Activated naive CD4-positive, alpha-beta T cell treated with anti-CD3 and anti-CD28 coated beads, Interleukin-2, amount 50 U/mL, for 16 hours (primary cell): ENCODE data around the gene C9orf72.
A peak's percentile ranks its signal among the peaks of the same experiment; 100 is the strongest.
"Not testable (repeated sequence)": the region's sequence is repeated elsewhere in the genome, so short reads cannot be mapped to it uniquely, and the experiment has no call there.

Source experiments
- DNase-seq: peaks from one replicate; pipeline ENCODE4 v3.0.0-alpha.2; 2020

Gene C9orf72, protein sequence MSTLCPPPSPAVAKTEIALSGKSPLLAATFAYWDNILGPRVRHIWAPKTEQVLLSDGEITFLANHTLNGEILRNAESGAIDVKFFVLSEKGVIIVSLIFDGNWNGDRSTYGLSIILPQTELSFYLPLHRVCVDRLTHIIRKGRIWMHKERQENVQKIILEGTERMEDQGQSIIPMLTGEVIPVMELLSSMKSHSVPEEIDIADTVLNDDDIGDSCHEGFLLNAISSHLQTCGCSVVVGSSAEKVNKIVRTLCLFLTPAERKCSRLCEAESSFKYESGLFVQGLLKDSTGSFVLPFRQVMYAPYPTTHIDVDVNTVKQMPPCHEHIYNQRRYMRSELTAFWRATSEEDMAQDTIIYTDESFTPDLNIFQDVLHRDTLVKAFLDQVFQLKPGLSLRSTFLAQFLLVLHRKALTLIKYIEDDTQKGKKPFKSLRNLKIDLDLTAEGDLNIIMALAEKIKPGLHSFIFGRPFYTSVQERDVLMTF

DNA sequence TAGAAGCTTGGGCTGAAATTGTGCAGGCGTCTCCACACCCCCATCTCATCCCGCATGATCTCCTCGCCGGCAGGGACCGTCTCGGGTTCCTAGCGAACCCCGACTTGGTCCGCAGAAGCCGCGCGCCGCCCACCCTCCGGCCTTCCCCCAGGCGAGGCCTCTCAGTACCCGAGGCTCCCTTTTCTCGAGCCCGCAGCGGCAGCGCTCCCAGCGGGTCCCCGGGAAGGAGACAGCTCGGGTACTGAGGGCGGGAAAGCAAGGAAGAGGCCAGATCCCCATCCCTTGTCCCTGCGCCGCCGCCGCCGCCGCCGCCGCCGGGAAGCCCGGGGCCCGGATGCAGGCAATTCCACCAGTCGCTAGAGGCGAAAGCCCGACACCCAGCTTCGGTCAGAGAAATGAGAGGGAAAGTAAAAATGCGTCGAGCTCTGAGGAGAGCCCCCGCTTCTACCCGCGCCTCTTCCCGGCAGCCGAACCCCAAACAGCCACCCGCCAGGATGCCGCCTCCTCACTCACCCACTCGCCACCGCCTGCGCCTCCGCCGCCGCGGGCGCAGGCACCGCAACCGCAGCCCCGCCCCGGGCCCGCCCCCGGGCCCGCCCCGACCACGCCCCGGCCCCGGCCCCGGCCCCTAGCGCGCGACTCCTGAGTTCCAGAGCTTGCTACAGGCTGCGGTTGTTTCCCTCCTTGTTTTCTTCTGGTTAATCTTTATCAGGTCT is at the start of gene C9orf72:
TSS of gene C9orf72 (minus strand) at position 564 of the 716 bp plus-strand sequence. CDS start 6,361 bp downstream, outside the sequence.
- peak; percentile 87 for DNase-seq

GRCh38 chr9:27622693-27623340 is 49.5 kb upstream of the C9orf72 start:
- DNase-seq = no peak

GRCh38 chr9:27619743-27620142 is 46.5 kb upstream of the C9orf72 start:
- no peak for DNase-seq

- DNase-seq = no peak
These were observed 44.8 kb upstream of the C9orf72 start for GRCh38 chr9:27618066-27618465.

DNA sequence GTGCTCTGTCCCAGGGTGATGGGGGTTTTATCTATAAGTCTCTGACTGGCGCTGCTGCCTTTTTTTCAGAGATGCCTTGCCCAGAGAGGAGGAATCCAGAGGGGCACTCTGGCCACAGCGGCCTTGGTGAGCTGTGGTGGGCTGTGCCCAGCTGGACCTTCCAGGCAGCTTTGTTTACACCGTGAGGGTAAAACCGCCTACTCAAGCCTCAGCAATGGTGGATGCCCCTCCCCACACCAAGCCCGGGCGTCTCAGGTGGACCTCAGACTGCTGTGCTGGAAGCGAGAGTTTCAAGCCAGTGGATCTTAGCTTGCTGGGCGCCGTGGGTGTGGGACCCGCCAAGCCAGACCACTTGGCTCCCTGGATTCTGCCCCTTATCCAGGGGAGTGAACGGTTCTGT is 41.3 kb upstream of the C9orf72 start:
- DNase-seq = no peak

DNA sequence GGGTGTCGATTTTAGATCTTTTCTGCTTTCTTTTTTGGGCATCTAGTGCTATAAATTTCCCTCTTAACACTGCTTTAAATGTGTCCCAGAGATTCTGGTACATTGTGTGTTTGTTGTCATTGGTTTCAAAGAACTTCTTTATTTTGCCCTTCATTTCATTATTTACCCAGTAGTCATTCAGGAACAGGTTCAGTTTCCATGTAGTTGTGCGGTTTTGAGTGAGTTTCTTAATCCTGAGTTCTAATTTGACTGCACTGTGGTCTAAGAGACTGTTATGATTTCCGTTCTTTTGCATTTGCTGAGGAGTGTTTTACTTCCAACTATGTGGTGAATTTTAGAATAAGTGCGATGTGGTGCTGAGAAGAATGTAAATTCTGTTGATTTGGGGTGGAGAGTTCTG is 38.8 kb upstream of the C9orf72 start:
- not testable (repeated sequence) for DNase-seq

DNA sequence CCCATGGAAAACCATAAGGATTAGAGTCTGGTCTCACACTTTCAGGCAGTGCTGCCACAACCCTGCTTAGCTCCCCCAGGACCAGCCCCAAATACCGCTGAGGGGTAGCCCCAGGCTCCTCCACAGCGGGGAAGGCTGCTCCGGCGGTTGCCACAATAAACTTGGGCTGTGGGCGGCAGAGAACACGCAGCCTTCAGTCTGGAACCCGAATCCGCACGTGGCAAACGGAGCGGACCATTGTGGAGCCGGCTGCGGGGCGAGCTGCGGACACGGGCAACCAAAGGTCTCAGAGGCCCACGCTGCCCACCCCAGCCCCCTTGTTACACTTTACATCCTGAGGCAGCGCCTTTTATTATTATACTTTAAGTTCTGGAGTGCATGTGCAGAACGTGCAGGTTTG is 37.3 kb upstream of the C9orf72 start:
- DNase-seq = no peak

- no peak for DNase-seq
These were observed 29.7 kb upstream of the C9orf72 start for GRCh38 chr9:27602954-27603353.

DNA sequence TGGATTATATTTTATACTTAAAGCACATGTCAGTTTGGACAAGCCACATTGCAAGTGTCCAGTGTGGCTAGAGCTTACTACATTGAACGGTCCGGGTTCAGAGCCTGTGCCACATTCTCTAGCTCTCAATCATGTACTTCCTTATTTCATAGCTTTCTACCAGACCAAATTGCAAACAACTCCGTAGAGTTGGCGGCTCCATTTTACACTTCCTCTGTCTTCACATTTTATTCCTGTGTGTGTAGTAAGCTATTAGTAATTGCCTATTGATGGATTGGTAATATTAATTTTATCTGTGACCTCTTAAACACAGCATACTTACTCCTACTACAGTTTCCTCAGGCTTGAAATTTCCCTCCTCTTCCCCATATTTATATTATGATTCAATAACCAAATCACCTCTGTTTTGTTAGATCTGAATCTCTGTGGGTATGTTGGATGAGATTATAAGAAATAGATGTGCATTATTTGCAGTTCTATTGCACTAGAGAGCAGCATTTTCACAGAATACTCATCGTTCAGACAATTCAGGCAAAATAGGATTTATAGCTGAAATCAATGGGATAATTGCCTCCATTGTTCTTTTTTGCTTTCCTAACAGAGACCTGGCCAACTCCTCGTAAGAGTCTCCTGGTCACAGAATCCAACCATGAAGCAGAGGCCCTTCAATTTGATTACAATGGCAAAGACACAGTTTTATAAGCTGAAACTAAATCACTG is 29.0 kb upstream of the C9orf72 start:
- no peak for DNase-seq

DNA sequence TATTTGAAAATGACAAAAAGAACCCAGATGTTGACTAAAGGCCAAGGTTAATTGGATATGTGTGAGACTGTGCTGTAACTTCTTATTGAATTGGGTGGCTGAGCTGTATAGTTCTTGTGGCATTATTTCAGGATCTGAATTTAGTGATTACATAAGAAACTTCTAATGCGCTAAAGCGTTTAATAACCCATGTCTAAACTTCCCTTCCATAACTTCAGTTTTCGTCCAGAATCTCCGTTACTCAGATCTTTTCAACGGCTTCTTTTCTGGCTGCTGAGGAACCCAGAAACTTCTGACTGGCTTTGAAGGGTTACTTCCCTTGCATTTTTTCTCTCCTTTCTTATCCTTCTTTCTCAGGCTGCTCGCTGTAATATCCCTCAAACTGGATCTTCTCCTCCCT is 28.1 kb upstream of the C9orf72 start:
- DNase-seq = no peak

DNA sequence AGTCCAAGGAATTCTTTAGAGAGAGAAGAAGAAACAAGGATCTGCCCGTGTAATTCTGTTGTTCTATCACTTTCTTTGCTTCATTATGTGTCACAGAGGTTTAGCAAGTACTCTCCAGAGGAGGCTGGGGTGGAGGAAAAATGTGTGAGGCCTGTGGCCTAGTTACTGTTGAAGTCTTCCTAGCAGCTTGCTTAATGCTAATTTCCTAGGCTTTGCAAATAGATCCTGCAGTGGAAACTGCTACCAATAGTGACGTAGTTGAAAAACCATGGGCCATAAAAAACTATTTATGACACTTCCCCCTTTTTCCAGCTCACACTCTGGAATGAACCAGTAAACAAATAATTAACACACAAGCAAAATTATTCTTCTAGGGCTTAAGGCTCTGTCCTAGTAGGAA is 27.0 kb upstream of the C9orf72 start:
- no peak for DNase-seq

- DNase-seq = no peak
These were observed 26.6 kb upstream of the C9orf72 start for GRCh38 chr9:27599870-27600238.

- no peak for DNase-seq
These were observed 26.0 kb upstream of the C9orf72 start for GRCh38 chr9:27599102-27599869.

- no peak for DNase-seq
These were observed 22.5 kb upstream of the C9orf72 start for GRCh38 chr9:27595733-27596132.

- no peak for DNase-seq
These were observed 18.4 kb upstream of the C9orf72 start for GRCh38 chr9:27591672-27592071.

GRCh38 chr9:27591093-27591492 is 17.8 kb upstream of the C9orf72 start:
- DNase-seq = no peak

DNA sequence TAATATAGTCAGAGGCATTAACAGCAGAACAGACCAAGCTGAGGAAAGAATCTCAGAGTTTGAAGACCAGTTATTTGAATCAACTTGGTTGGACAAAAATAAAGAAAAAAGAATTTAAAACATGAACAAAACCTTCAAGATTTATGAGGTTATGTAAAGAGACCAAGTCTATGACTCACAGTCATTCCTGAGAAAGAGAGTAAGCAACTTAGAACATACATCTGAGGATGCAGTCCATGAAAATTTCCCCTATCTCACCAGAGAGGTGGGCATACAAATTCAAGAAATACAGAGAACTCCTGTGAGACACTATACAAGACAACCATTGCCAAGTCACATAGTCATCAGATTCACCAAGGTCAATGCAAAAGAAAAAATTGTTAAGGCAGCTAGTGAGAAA is 17.4 kb upstream of the C9orf72 start:
- DNase-seq = no peak

- no peak for DNase-seq
These were observed 16.2 kb upstream of the C9orf72 start for GRCh38 chr9:27589462-27589861.

- DNase-seq = no peak
These were observed 13.0 kb upstream of the C9orf72 start for GRCh38 chr9:27586304-27586703.

DNA sequence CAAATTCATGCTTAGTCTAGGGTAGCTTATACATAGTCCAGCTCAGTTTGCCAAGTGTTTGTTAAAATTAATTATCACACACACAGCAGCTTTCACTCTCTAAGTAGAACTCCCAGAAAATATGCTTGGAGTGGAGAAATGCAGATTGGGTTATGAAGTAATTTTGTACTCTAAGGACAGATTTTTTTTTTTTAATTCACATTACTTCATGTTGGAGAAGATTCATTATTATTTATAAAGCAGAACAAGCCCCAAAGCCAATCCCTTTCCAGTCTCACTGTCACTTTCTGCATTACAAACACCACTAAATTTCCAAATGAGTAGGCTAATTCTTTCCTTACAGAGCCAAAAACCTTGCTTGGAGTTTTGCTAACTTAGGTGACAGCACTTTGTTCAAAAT is 11.7 kb upstream of the C9orf72 start:
- no peak for DNase-seq

DNA sequence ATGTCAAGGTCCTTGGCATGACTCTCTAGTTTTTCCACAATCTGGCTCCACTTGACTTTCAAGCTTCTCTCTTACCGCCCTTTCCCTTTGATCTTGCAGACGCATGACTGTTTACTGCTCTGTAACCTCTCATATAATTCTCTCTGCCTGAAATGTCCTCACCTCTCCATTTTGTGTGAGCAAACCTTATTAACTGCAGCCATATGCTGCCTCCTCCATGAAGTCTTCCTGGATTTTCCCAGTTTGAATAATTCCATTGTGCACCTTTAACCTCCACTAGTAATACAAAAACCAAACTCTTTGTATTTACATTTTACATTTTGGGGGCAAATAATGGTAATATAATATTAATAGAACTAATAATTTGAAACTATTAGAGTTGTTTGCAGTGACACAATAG is 9.5 kb upstream of the C9orf72 start:
- no peak for DNase-seq

DNA sequence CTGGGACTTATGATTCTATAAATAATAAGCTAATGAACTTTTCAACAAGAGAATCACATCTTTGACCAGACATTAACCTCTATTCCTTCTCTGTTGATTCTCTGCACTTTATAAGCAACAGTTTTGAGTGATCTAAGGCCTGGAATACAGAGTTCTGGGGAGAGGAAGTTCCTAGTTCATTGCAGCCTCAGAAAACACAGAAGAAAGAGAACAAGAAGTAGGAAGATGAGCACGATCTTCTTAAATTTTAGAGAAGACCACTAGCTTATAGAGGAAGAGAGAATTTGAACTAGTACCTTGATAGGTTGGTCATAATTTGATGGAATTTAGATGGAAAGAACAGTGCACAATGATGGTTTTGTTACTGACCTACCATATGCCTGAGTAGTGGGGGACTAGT is 8.5 kb upstream of the C9orf72 start:
- no peak for DNase-seq
